Breast epithelium (tissue), 4 donors: ENCODE results near the gene JTB. TPM values are rescaled to one million over a fixed set of nuclear protein-coding genes. Genes with fewer than 3 reads are reported as not detected.

Experiments
- DNase-seq, 2 donors: peaks; one replicate each; pipeline ENCODE4 v3.0.0-alpha.2; 2019; ENCODE audit warnings: low spot score in 2 of 2
- H3K27ac ChIP-seq, 2 donors: fragments of 200-600 bp; sonication (generic) in 1 of 2; one replicate each; pipeline ENCODE4 v1.5.1; 2016 to 2019; ENCODE audit warnings: mild to moderate bottlenecking in 1 of 2
- H3K27me3 ChIP-seq, 2 donors: fragments of 200-600 bp; sonication (generic) in 1 of 2; one replicate each; pipeline versions ENCODE4 v1.5.1 to v1.6.0; 2017 to 2019; ENCODE audit warnings: control low read depth in 1 of 2, mild to moderate bottlenecking in 1 of 2
- H3K36me3 ChIP-seq: fragments of 200-600 bp; one replicate; pipeline ENCODE4 v1.5.1; 2019
- H3K4me1 ChIP-seq, 2 donors: fragments of 200-600 bp; sonication (generic); one replicate each; pipeline ENCODE4 v1.5.1; 2016 to 2019; ENCODE audit warnings: control low read depth in 1 of 2
- H3K4me3 ChIP-seq, 3 donors: fragments of 200-600 bp; sonication (generic); 1 replicate in 2 of 3; 2 replicates in 1 of 3; pipeline ENCODE4 v1.5.1; 2016 to 2019; ENCODE audit warnings: mild to moderate bottlenecking in 3 of 3, moderate library complexity in 2 of 3
- H3K9me3 ChIP-seq, 2 donors: fragments of 200-600 bp; sonication (generic) in 1 of 2; one replicate each; pipeline ENCODE4 v1.5.1; 2016 to 2019; ENCODE audit warnings: control low read depth in 1 of 2
- POLR2A ChIP-seq: fragments of 450-650 bp; IDR thresholded peaks from one replicate; pipeline ENCODE4 v1.6.1; 2016; ENCODE audit warnings: antibody characterized with exemption, mild to moderate bottlenecking, moderate library complexity
- POLR2AphosphoS5 ChIP-seq, 3 donors: sonication (generic); formaldehyde crosslinking; IDR thresholded peaks; one replicate each; pipeline ENCODE4 v1.6.1; 2017; ENCODE audit warnings: antibody characterized with exemption in 3 of 3
- intact Hi-C: fragments of 100-400 bp; cut with DNase I; formaldehyde crosslinking; loops from one replicate; pipeline ENCODE4 v1.15.1; 2023; ENCODE audit warnings: low total_unique reads
- total RNA-seq, 3 donors: library from RNA; depleted of rRNA; stranded (reverse); fragments of >200 nt; gene quantifications; one replicate each; pipeline ENCODE4 v1.1.0, GENCODE V29; 2016
- TF ChIP-seq, protein P1 (sequence below), 3 donors: fragments of 450-650 bp; IDR thresholded peaks; one replicate each; pipeline ENCODE4 v1.5.1; 2016 to 2017; ENCODE audit warnings: antibody characterized with exemption in 3 of 3, mild to moderate bottlenecking in 3 of 3, moderate library complexity in 3 of 3

The JTB gene
- total RNA-seq, 3 donors from 2014 or later = 237 to 315 (median 268) TPM

DNA sequence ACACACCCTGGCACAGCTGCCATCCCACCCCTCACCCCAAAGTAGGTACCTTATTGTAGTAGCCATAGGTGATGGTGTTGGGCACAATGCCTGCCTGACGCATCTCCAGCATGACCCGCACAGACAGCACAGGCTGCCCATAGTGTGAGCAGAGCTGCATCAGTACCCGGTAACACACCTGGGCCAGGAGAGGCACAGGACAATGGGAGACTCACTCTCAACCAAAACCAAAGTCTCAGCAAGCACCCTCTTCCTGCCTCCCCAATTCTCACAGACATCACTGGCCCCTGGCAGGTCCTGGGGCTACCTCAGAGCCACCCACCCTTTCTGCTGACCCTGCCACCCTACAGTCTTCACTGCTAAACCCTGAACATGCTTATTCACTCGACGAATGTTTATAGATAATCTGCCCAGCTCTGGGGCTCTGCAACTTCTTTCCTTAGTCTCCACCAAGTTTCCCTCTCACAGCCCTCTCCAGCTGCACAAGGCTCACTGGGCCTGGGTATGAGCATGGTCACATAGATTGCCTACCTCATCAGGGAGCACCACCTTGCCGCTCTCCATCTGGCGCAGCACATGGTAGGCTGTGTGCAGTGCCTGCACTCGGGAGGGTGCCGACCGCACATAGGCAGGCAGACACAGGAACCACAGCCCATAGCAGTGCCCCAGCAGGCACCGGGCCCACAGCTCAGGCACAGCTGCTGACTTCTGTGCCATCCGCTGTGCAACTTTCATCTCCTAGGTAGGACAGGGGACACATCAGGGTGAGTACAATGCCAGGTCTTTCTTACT, 41.3 kb downstream of the JTB start:
- Histone ChIP-seq H3K27me3 (no peaks in the 10 kb centered on the region), H3K36me3 (peaks cover 5% of the 10 kb centered on the region), H3K27ac (no peak overlapping the region), H3K4me1 (no peaks in the 10 kb centered on the region), H3K9me3 (no peaks in the 10 kb centered on the region), H3K4me3 (no peak overlapping the region)
- TF ChIP-seq POLR2A (no peak), POLR2AphosphoS5 (IDR thresholded peaks at IDR 0.05) (no peak)
- TF ChIP-seq, protein P1, sequence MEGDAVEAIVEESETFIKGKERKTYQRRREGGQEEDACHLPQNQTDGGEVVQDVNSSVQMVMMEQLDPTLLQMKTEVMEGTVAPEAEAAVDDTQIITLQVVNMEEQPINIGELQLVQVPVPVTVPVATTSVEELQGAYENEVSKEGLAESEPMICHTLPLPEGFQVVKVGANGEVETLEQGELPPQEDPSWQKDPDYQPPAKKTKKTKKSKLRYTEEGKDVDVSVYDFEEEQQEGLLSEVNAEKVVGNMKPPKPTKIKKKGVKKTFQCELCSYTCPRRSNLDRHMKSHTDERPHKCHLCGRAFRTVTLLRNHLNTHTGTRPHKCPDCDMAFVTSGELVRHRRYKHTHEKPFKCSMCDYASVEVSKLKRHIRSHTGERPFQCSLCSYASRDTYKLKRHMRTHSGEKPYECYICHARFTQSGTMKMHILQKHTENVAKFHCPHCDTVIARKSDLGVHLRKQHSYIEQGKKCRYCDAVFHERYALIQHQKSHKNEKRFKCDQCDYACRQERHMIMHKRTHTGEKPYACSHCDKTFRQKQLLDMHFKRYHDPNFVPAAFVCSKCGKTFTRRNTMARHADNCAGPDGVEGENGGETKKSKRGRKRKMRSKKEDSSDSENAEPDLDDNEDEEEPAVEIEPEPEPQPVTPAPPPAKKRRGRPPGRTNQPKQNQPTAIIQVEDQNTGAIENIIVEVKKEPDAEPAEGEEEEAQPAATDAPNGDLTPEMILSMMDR (IDR thresholded peaks at IDR 0.05) = no peak
- intact Hi-C loops = no loop called here
- DNase-seq = no peak

DNA sequence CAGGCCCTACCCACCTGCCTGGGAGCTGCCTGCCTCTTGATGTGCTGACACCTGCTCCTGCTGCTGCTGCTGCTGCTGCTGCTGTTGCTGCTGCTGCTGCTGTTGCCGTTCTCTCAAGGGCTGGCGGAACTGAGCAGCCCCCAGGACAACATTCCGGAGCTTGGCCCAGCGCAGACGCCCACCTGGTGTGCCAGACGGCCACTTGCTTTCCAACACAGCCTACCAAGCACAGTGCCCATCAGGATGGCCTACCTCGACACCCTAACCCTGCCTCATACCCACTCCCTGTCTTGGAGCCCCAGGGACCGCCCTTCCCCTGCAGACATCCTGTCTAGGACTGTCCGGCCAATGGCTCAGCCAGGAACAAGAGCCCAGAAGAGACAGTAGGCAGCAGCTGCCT, 42.7 kb downstream of the JTB start:
- Histone ChIP-seq H3K9me3 (no peaks in the 10 kb centered on the region), H3K27ac (no peak overlapping the region), H3K36me3 (peaks cover 5% of the 10 kb centered on the region), H3K4me3 (no peak overlapping the region), H3K27me3 (no peaks in the 10 kb centered on the region), H3K4me1 (no peaks in the 10 kb centered on the region)
- TF ChIP-seq, protein P1 (IDR thresholded peaks at IDR 0.05) = no peak
- TF ChIP-seq POLR2A = no peak
- TF ChIP-seq POLR2AphosphoS5 (IDR thresholded peaks at IDR 0.05) = no peak
- intact Hi-C loops = no loop called here
- no peak for DNase-seq

DNA sequence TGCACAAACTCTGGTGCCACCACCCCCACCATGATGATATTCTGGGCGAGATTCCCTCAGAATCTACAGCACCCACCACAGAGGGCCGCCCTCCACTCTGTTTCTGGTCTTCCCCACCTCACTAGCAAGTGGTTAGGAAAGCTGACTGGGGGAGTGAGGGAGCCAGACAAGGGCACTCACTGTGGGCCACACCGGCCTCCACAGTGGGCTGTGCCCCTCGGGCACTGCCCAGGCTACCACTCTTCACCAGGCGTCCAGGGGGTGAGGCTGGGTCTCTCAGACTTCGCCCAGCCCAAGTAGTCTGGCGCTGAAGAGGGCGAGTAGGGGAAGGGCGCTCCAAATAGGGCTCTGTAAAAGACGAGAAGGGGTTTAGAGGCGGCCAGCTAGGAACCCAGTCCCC, 43.5 kb downstream of the JTB start:
- H3K4me1 ChIP-seq = no peaks in the 10 kb centered on the region
- TF ChIP-seq POLR2AphosphoS5 (IDR thresholded peaks at IDR 0.05) = no peak
- TF ChIP-seq POLR2A = no peak
- TF ChIP-seq, protein P1 (IDR thresholded peaks at IDR 0.05) = no peak
- no peaks in the 10 kb centered on the region for H3K27me3 ChIP-seq
- intact Hi-C loops = no loop called here
- no peak for DNase-seq
- H3K36me3 ChIP-seq = peaks cover 5% of the 10 kb centered on the region
- no peak overlapping the region for H3K4me3 ChIP-seq
- no peak overlapping the region for H3K27ac ChIP-seq
- H3K9me3 ChIP-seq = no peaks in the 10 kb centered on the region

DNA sequence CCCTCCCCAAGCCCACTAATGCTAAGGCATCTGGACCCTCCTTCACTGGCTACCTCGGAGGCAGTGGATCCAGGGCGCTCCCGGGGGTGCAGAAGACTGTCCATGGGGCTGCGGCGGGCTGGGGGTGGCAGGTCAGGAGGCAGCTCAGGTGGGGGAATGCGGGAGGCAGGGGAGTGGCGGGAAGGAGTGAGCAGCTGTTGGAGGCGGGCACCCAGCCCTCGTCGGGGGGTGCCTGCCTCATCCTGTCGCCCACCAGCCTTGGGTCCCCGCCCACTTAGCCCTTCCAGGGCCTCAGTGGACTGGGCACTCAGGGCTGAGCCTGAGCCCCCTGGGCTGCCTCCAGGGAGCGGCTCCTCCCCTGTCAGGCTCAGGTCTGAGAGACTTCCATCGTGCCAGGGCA, 44.0 kb downstream of the JTB start:
- no peak for DNase-seq
- Histone ChIP-seq H3K27ac (no peak overlapping the region), H3K9me3 (no peaks in the 10 kb centered on the region), H3K27me3 (no peaks in the 10 kb centered on the region), H3K4me3 (no peak overlapping the region), H3K4me1 (no peaks in the 10 kb centered on the region), H3K36me3 (peaks cover 5% of the 10 kb centered on the region)
- intact Hi-C loops = no loop called here
- TF ChIP-seq, protein P1 (IDR thresholded peaks at IDR 0.05) = no peak
- TF ChIP-seq POLR2A = no peak
- TF ChIP-seq POLR2AphosphoS5 (IDR thresholded peaks at IDR 0.05) = no peak
